ENCODE results near the gene VPS37D. TPM values are rescaled to one million over a fixed set of nuclear protein-coding genes. Genes with fewer than 3 reads are reported as not detected.
"Not testable (repeated sequence)": the region's sequence is repeated elsewhere in the genome, so short reads cannot be mapped to it uniquely, and the experiment has no call there.

Gene VPS37D
- total and polyA plus RNA-seq, 2 donors (not counting 1 experiment from before 2014, with no cell fraction given) = 0.10 to 0.71 TPM

- no peaks in the 10 kb centered on the region for H3K79me2 ChIP-seq (ENCODE audit: control insufficient read depth, insufficient read depth, low read length)
- H3K4me2 ChIP-seq (replicated peaks; ENCODE audit: low read depth, low read length, poor library complexity, severe bottlenecking) = no peak overlapping the region
- no peak overlapping the region for H3K4me3 ChIP-seq (ENCODE audit: control extremely low read depth in 1 of 5, extremely low read depth in 1 of 5, insufficient read depth in 1 of 5, low read depth in 2 of 5, low read length in 4 of 5)
- intact Hi-C loops (cut with micrococcal nuclease) = no loop called here
- no peak overlapping the region for H2AFZ ChIP-seq (ENCODE audit: insufficient read depth, low read depth, low read length, poor library complexity, severe bottlenecking)
- H3K36me3 ChIP-seq (replicated peaks in 1 of 2; ENCODE audit: control extremely low read depth in 1 of 2, control insufficient read depth in 1 of 2, extremely low read depth in 1 of 2, insufficient read depth in 2 of 2, low read length in 1 of 2) = no peaks in the 10 kb centered on the region
- H3K27ac Mint-ChIP-seq = no peak overlapping the region
- TF ChIP-seq EZH2 (IDR thresholded peaks at IDR 0.05; ENCODE audit: borderline replicate concordance, insufficient read depth, low read depth, low read length, poor library complexity, severe bottlenecking) (no peak), CTCF (IDR thresholded peaks at IDR 0.05) (no peak)
- ATAC-seq (ENCODE audit: low read depth) = no peak
- POLR2A ChIA-PET = no interaction called here
- peaks cover 0 to 9% (median 0%) of the 10 kb centered on the region in 3 donors for H3K9me3 ChIP-seq (ENCODE audit: control extremely low read depth in 1 of 3, control insufficient read depth in 2 of 3, insufficient read depth in 1 of 3, low read length in 2 of 3)
- H3K9me3 Mint-ChIP-seq (ENCODE audit: insufficient read depth) = peaks cover 5% of the 10 kb centered on the region
- no peaks in the 10 kb centered on the region for H4K20me1 ChIP-seq (ENCODE audit: control insufficient read depth, insufficient read depth, low read length, poor library complexity, severe bottlenecking)
- H3K27me3 Mint-ChIP-seq = peaks cover 31% of the 10 kb centered on the region
- no peaks in the 10 kb centered on the region for H3K4me1 ChIP-seq (ENCODE audit: control insufficient read depth in 2 of 2, insufficient read depth in 2 of 2, low read length in 2 of 2)
- WGBS (ENCODE audit: insufficient coverage) = 74% methylated on average over 5 of the region's 8 CpGs
- no peak overlapping the region for H3K9ac ChIP-seq (ENCODE audit: low read length)
- H3K27me3 ChIP-seq (replicated peaks in 1 of 4; ENCODE audit: control extremely low read depth in 1 of 4, control insufficient read depth in 3 of 4, insufficient read depth in 4 of 4, low read length in 3 of 4) = peaks cover 0 to 16% (median 12%) of the 10 kb centered on the region in 4 experiments
- DNase-seq = no peak
- no peaks in the 10 kb centered on the region for H3K4me1 Mint-ChIP-seq
- no peak overlapping the region for H3K4me3 Mint-ChIP-seq
- CTCF ChIA-PET = no interaction called here
- H3K27ac ChIP-seq (ENCODE audit: low read length in 2 of 2) = no peak overlapping the region
Measured at GRCh38 chr7:73659983-73660382, 7.6 kb upstream of the VPS37D start.

GRCh38 chr7:73660594-73660993 lies 7.0 kb upstream of the VPS37D start:
- DNase-seq; H3K9me3 Mint-ChIP-seq (ENCODE audit: insufficient read depth); H3K9me3 ChIP-seq (ENCODE audit: control extremely low read depth in 1 of 3, control insufficient read depth in 2 of 3, insufficient read depth in 1 of 3, low read length in 2 of 3); ATAC-seq (ENCODE audit: low read depth); H3K4me3 Mint-ChIP-seq; H3K9ac ChIP-seq (ENCODE audit: low read length); H3K36me3 ChIP-seq (replicated peaks in 1 of 2; ENCODE audit: control extremely low read depth in 1 of 2, control insufficient read depth in 1 of 2, extremely low read depth in 1 of 2, insufficient read depth in 2 of 2, low read length in 1 of 2); H2AFZ ChIP-seq (ENCODE audit: insufficient read depth, low read depth, low read length, poor library complexity, severe bottlenecking); H3K4me1 Mint-ChIP-seq; H3K27ac Mint-ChIP-seq; H3K27ac ChIP-seq (ENCODE audit: low read length in 2 of 2); H3K4me2 ChIP-seq (replicated peaks; ENCODE audit: low read depth, low read length, poor library complexity, severe bottlenecking); CTCF ChIA-PET; H3K4me3 ChIP-seq (ENCODE audit: control extremely low read depth in 1 of 5, extremely low read depth in 1 of 5, insufficient read depth in 1 of 5, low read depth in 2 of 5, low read length in 4 of 5); H3K4me1 ChIP-seq (ENCODE audit: control insufficient read depth in 2 of 2, insufficient read depth in 2 of 2, low read length in 2 of 2); H4K20me1 ChIP-seq (ENCODE audit: control insufficient read depth, insufficient read depth, low read length, poor library complexity, severe bottlenecking); H3K79me2 ChIP-seq (ENCODE audit: control insufficient read depth, insufficient read depth, low read length); intact Hi-C loops (cut with micrococcal nuclease); POLR2A ChIA-PET: not testable (repeated sequence)
- 83% methylated on average over 1 of the region's 4 CpGs for WGBS (ENCODE audit: insufficient coverage)
- H3K27me3 Mint-ChIP-seq = peaks cover 30% of the 10 kb centered on the region
- H3K27me3 ChIP-seq (replicated peaks in 1 of 4; ENCODE audit: control extremely low read depth in 1 of 4, control insufficient read depth in 3 of 4, insufficient read depth in 4 of 4, low read length in 3 of 4) = peaks cover 0 to 22% (median 14%) of the 10 kb centered on the region in 4 experiments
